Endothelial cell of umbilical vein (primary cell): ENCODE data around the gene SAAL1.

Experiments used
- CTCF ChIP-seq, 2 donors: IDR thresholded peaks; 1 replicate in 1 of 2; 2 replicates in 1 of 2; pipeline ENCODE4 v1.5.1; 2011; ENCODE audit warnings: low read length in 2 of 2, mild to moderate bottlenecking in 2 of 2, moderate library complexity in 2 of 2, control low read depth in 1 of 2, inconsistent platforms in 1 of 2, low read depth in 1 of 2; ENCODE audit not compliant: insufficient read depth in 1 of 2; ENCODE audit errors: extremely low read depth in 1 of 2
- FOS ChIP-seq: IDR thresholded peaks from 2 replicates; pipeline ENCODE4 v1.6.1; 2011; ENCODE audit warnings: mild to moderate bottlenecking, low read length, moderate library complexity, borderline replicate concordance; ENCODE audit not compliant: insufficient read depth
- POLR2AphosphoS5 ChIP-seq: IDR thresholded peaks from 2 replicates; pipeline ENCODE4 v1.6.1; 2012; ENCODE audit warnings: low read depth, mild to moderate bottlenecking, control low read depth, low read length, moderate library complexity; ENCODE audit not compliant: insufficient read depth

- TF ChIP-seq POLR2AphosphoS5 (no peak), CTCF (IDR thresholded peaks at IDR 0.05; ENCODE audit: extremely low read depth in 1 of 2, insufficient read depth in 1 of 2, low read depth in 1 of 2, low read length in 2 of 2) (no peak), FOS (no peak)
Measured at GRCh38 chr11:18091731-18092130, 14.2 kb downstream of the SAAL1 start.
